Upper lobe of left lung (tissue), 6 donors: ENCODE measurements around the gene NTNG2. TPM values are rescaled to one million over a fixed set of nuclear protein-coding genes. Genes with fewer than 3 reads are reported as not detected.
A peak's percentile ranks its signal among the peaks of the same experiment; 100 is the strongest.

Source experiments
- ATAC-seq, 2 donors: fragments of 200-7000 bp; cut with Tn5 transposase; one replicate each; pipeline ENCODE4 v1.9.1; 2022; ENCODE audit warnings: mild to moderate bottlenecking in 2 of 2, moderate library complexity in 2 of 2; ENCODE audit not compliant: low FRiP score in 2 of 2
- DNase-seq, 2 donors: peaks; one replicate each; pipeline ENCODE4 v3.0.0-alpha.2; 2019 to 2020
- H3K27ac ChIP-seq, 4 donors: fragments of 200-600 bp; sonication (generic); one replicate each; pipeline ENCODE4 v1.5.1; 2016 to 2019
- H3K27me3 ChIP-seq, 4 donors: fragments of 200-600 bp; sonication (generic); one replicate each; pipeline ENCODE4 v1.5.1; 2017 to 2019
- H3K36me3 ChIP-seq, 4 donors: fragments of 200-600 bp; sonication (generic); one replicate each; pipeline ENCODE4 v1.5.1; 2016 to 2019
- H3K4me1 ChIP-seq, 4 donors: fragments of 200-600 bp; sonication (generic); one replicate each; pipeline ENCODE4 v1.5.1; 2018 to 2019
- H3K4me3 ChIP-seq, 4 donors: fragments of 200-600 bp; sonication (generic); one replicate each; pipeline ENCODE4 v1.5.1; 2017 to 2019; ENCODE audit warnings: mild to moderate bottlenecking in 2 of 4, moderate library complexity in 1 of 4
- H3K9me3 ChIP-seq, 4 donors: fragments of 200-600 bp; sonication (generic); one replicate each; pipeline ENCODE4 v1.5.1; 2018 to 2019
- CTCF ChIP-seq, 6 experiments: fragments of 450-650 bp in 4 of 6; fragments of 200-600 bp in 2 of 6; sonication (generic) in 2 of 6; IDR thresholded peaks; one replicate each; pipeline ENCODE4 v1.5.1; 2016 to 2019; ENCODE audit warnings: antibody characterized with exemption in 6 of 6
- EP300 ChIP-seq, 4 donors: sonication (generic); formaldehyde crosslinking; IDR thresholded peaks; one replicate each; pipeline ENCODE4 v1.5.1; 2017; ENCODE audit warnings: antibody characterized with exemption in 4 of 4, control low read depth in 2 of 4
- POLR2A ChIP-seq, 4 donors: fragments of 450-650 bp; IDR thresholded peaks; one replicate each; pipeline ENCODE4 v1.5.1; 2016 to 2017; ENCODE audit warnings: antibody characterized with exemption in 4 of 4, mild to moderate bottlenecking in 2 of 4
- POLR2AphosphoS5 ChIP-seq, 2 donors: sonication (generic); formaldehyde crosslinking; IDR thresholded peaks; one replicate each; pipeline ENCODE4 v1.5.1; 2017; ENCODE audit warnings: antibody characterized with exemption in 2 of 2
- WGBS, 2 donors: methylation state at CpG; one replicate each; pipeline ENCODE4 v1.1.5; 2017 to 2018; 5-methylcytosine and 5-hydroxymethylcytosine counted together
- total RNA-seq, 6 donors: library from RNA; depleted of rRNA in 4 of 6; stranded (reverse); fragments of >200 nt in 4 of 6; gene quantifications; one replicate each; pipeline versions ENCODE4 v1.1.0 to v1.2.1, GENCODE V29; 2016 to 2021
- donor health status: DM: no; HTN: no; CAD: no; lungs with moderate emphysema.
- donor health status: DM: no; HTN: yes; CAD: no; lungs with severe emphysema.

NTNG2 gene
- total RNA-seq, 6 donors from 2014 or later, result 2.1 to 8.2 (median 4.3) TPM

DNA sequence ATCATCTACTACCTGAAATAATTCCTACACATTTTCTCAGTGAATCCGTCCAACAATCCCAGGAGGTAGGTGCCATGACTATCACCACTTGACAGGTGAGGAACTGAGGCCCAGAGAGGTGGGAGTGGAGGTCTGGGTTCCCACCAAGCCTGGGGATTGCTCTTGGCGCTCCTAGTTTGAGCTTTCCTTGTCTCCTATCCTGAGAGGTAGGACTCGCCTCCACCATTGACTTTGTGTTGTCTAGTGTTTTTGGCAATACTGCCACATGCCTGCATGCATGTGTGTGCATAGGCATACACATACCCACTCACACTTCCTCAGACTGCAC is 6.3 kb upstream of the NTNG2 start:
- ATAC-seq, result no peak
- no peak overlapping the region for H3K4me3 ChIP-seq
- no peak for DNase-seq
- H3K27me3 ChIP-seq, result no peaks in the 10 kb centered on the region
- 86 to 96% methylated on average over 3 of the region's 3 CpGs for WGBS, 2 donors
- no peaks in the 10 kb centered on the region for H3K4me1 ChIP-seq
- no peaks in the 10 kb centered on the region for H3K9me3 ChIP-seq
- TF ChIP-seq POLR2AphosphoS5 (IDR thresholded peaks at IDR 0.05) (no peak), CTCF (IDR thresholded peaks at IDR 0.05) (no peak), POLR2A (IDR thresholded peaks at IDR 0.05) (no peak), EP300 (IDR thresholded peaks at IDR 0.05) (no peak)
- no peaks in the 10 kb centered on the region for H3K36me3 ChIP-seq
- no peak overlapping the region for H3K27ac ChIP-seq

- H3K36me3 ChIP-seq, result no peaks in the 10 kb centered on the region
- H3K9me3 ChIP-seq, result no peaks in the 10 kb centered on the region
- H3K27ac ChIP-seq, result no peak overlapping the region
- TF ChIP-seq POLR2AphosphoS5 (IDR thresholded peaks at IDR 0.05) (no peak), POLR2A (IDR thresholded peaks at IDR 0.05) (no peak), EP300 (IDR thresholded peaks at IDR 0.05) (no peak), CTCF (IDR thresholded peaks at IDR 0.05) (no peak)
- peaks cover 0 to 6% (median 6%) of the 10 kb centered on the region in 4 donors for H3K4me1 ChIP-seq
- DNase-seq, result no peak
- WGBS, 2 donors, result 35 to 47% methylated on average over 3 to 5 of the region's 5 CpGs
- H3K27me3 ChIP-seq, result peaks cover 0 to 6% (median 3%) of the 10 kb centered on the region in 4 donors
- no peak overlapping the region for H3K4me3 ChIP-seq
- ATAC-seq, result no peak
Observed at GRCh38 chr9:132156262-132156661, 5.6 kb upstream of the NTNG2 start.

GRCh38 chr9:132157347-132158116 is 4.3 kb upstream of the NTNG2 start:
- peaks cover 0 to 11% (median 6%) of the 10 kb centered on the region in 4 donors for H3K27me3 ChIP-seq
- 74 to 75% methylated on average over 16 to 19 of the region's 19 CpGs for WGBS, 2 donors
- DNase-seq, result peak in 1 of 2 donors; percentile 70
- no peaks in the 10 kb centered on the region for H3K36me3 ChIP-seq
- TF ChIP-seq CTCF (IDR thresholded peaks at IDR 0.05) (no peak), POLR2AphosphoS5 (IDR thresholded peaks at IDR 0.05) (no peak), POLR2A (IDR thresholded peaks at IDR 0.05) (no peak), EP300 (IDR thresholded peaks at IDR 0.05) (no peak)
- H3K9me3 ChIP-seq, result no peaks in the 10 kb centered on the region
- no peak for ATAC-seq
- H3K4me3 ChIP-seq, result no peak overlapping the region
- H3K4me1 ChIP-seq, result peaks cover under 1 to 16% (median 12%) of the 10 kb centered on the region in 4 donors
- no peak overlapping the region for H3K27ac ChIP-seq

- Histone ChIP-seq H3K27ac (peak overlapping the region in 3 of 4 donors; percentile 21 to 85 (median 34)), H3K9me3 (no peaks in the 10 kb centered on the region), H3K4me1 (peaks cover 28 to 44% (median 32%) of the 10 kb centered on the region in 4 donors), H3K4me3 (peak overlapping the region; percentile 52 to 88 (median 72)), H3K36me3 (no peaks in the 10 kb centered on the region), H3K27me3 (peaks cover 0 to 34% (median 14%) of the 10 kb centered on the region in 4 donors)
- 4 to 29% methylated on average over 1 to 49 of the region's 50 CpGs for WGBS, 2 donors
- DNase-seq (peak; percentile 60 to 86), ATAC-seq (peak in 1 of 2 donors; percentile 57)
- no peak for TF ChIP-seq EP300 (IDR thresholded peaks at IDR 0.05)
- no peak for TF ChIP-seq CTCF (IDR thresholded peaks at IDR 0.05)
- no peak for TF ChIP-seq POLR2A (IDR thresholded peaks at IDR 0.05)
- TF ChIP-seq POLR2AphosphoS5 (IDR thresholded peaks at IDR 0.05), result no peak
Observed at GRCh38 chr9:132160802-132161742, 786 bp upstream of the NTNG2 start.
